HG03064 (cell line): ENCODE results near the gene IGLON5.

Experiments used
- ATAC-seq: cut with Tn5 transposase; IDR thresholded peaks from one replicate; pipeline ENCODE4 v1.9.1; 2021; ENCODE audit warnings: low read depth; ENCODE audit not compliant: unreplicated experiment

Gene IGLON5

GRCh38 chr19:51311351-51312257 is at the start of gene IGLON5:
IGLON5 (plus strand) TSS chr19:51311644; CDS start chr19:51311848, 204 bp downstream.
- no peak for ATAC-seq

GRCh38 chr19:51263808-51264207 is 47.6 kb upstream of the IGLON5 start:
- no peak for ATAC-seq

GRCh38 chr19:51271067-51271466 is 40.4 kb upstream of the IGLON5 start:
- ATAC-seq: no peak

- no peak for ATAC-seq
Observed at GRCh38 chr19:51272183-51272810, 39.1 kb upstream of the IGLON5 start.

- ATAC-seq: no peak
Observed at GRCh38 chr19:51274049-51274770, 37.2 kb upstream of the IGLON5 start.

- ATAC-seq: no peak
Observed at GRCh38 chr19:51277112-51277511, 34.3 kb upstream of the IGLON5 start.

- ATAC-seq: no peak
Observed at GRCh38 chr19:51282335-51282734, 29.1 kb upstream of the IGLON5 start.

GRCh38 chr19:51285682-51286081 is 25.8 kb upstream of the IGLON5 start:
- ATAC-seq: no peak

- ATAC-seq: no peak
Observed at GRCh38 chr19:51289635-51290034, 21.8 kb upstream of the IGLON5 start.

GRCh38 chr19:51292971-51293370 is 18.5 kb upstream of the IGLON5 start:
- ATAC-seq: no peak

- ATAC-seq: no peak
Observed at GRCh38 chr19:51293571-51294210, 17.8 kb upstream of the IGLON5 start.

GRCh38 chr19:51294211-51294976 is 17.1 kb upstream of the IGLON5 start:
- ATAC-seq: no peak

- ATAC-seq: no peak
Observed at GRCh38 chr19:51294977-51295375, 16.5 kb upstream of the IGLON5 start.

- ATAC-seq: no peak
Observed at GRCh38 chr19:51295382-51296126, 15.9 kb upstream of the IGLON5 start.

- no peak for ATAC-seq
Observed at GRCh38 chr19:51296336-51297093, 14.9 kb upstream of the IGLON5 start.

GRCh38 chr19:51297406-51297805 is 14.0 kb upstream of the IGLON5 start:
- ATAC-seq: no peak

GRCh38 chr19:51301266-51301665 is 10.2 kb upstream of the IGLON5 start:
- no peak for ATAC-seq

GRCh38 chr19:51305479-51305878 is 6.0 kb upstream of the IGLON5 start:
- no peak for ATAC-seq

GRCh38 chr19:51316688-51317087 is 5.2 kb downstream of the IGLON5 start:
- ATAC-seq: no peak
